Colonic mucosa (tissue), 4 donors: Measurements from ENCODE around the gene XPO4. TPM values are rescaled to one million over a fixed set of nuclear protein-coding genes. Genes with fewer than 3 reads are reported as not detected.

Experiments
- DNase-seq: peaks from one replicate; pipeline ENCODE4 v3.0.0-alpha.2; 2020
- H3K27ac ChIP-seq: fragments of 200-600 bp; one replicate; pipeline ENCODE4 v1.8.0; 2021
- H3K27me3 ChIP-seq: fragments of 200-600 bp; one replicate; pipeline ENCODE4 v1.8.0; 2021
- H3K36me3 ChIP-seq: fragments of 200-600 bp; one replicate; pipeline ENCODE4 v1.8.0; 2021
- H3K4me1 ChIP-seq: fragments of 200-600 bp; one replicate; pipeline ENCODE4 v1.8.0; 2021; ENCODE audit warnings: mild to moderate bottlenecking
- H3K4me3 ChIP-seq: fragments of 200-600 bp; one replicate; pipeline ENCODE4 v1.8.0; 2021
- H3K9ac ChIP-seq, 2 donors: one replicate each; pipeline ENCODE4 v1.7.0; 2013; ENCODE audit warnings: control low read depth in 2 of 2, low read depth in 2 of 2, low read length in 2 of 2
- H3K9me3 ChIP-seq: fragments of 200-600 bp; one replicate; pipeline ENCODE4 v1.8.0; 2021
- intact Hi-C: fragments of 100-400 bp; cut with DNase I; formaldehyde crosslinking; loops from one replicate; pipeline ENCODE4 v1.14.1; 2022
- total RNA-seq, 2 donors: library from RNA; stranded (reverse); fragmentation: NEBNext Ultra II Directional in 1 of 2; extraction: Animal tissue kit (Norgen Biotek cat#: 25700) in 1 of 2; gene quantifications; one replicate each; pipeline ENCODE4 v1.2.1, GENCODE V29; 2021
- TF ChIP-seq, protein P1 (sequence below): fragments of 200-600 bp; IDR thresholded peaks from one replicate; pipeline ENCODE4 v1.8.0; 2022; ENCODE audit warnings: antibody characterized with exemption, mild to moderate bottlenecking
- donor health status: healthy.
- donor health status: DM: no; HTN: no; CAD: no.
- donor health status: DM: no; HTN: no; CAD: no.

The XPO4 gene
- total RNA-seq, 2 donors from 2014 or later = 9.1 to 18.2 TPM

DNA sequence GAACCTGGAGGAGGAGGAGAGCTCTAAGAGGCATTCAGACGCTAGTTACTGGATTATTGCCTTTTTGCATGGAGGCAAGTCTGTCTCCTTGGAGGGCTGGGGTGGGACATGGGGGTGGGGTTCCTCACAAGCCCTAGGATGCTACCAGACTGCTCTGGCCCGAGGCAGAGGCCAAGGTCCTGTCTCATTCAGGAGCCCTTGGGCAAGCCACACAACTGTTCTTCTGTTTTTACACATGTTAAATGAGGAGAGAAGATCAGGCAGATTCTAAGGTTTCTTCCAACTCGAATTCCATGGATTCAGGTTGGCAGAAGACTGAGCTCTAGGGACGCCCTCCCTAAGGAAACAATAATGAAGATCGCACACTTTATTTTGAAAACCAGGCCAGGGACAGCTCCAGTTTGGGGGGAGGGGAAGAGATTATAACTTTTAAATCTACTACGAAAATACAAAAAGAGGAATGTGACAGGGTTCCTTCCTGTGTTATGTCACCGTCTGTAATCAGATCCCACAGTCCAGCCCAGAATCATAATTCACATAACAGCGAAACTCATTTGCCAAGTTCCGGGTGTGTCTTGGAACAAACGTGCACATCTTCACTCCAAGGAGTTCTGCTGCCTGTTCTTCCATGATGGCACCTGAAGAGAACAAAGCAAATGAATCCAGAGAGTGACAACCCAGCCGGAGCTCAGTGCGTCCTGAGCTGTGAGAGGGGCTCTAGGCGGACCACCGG, 173.8 kb downstream of the XPO4 start:
- intact Hi-C loops = no loop called here
- TF ChIP-seq, protein P1, sequence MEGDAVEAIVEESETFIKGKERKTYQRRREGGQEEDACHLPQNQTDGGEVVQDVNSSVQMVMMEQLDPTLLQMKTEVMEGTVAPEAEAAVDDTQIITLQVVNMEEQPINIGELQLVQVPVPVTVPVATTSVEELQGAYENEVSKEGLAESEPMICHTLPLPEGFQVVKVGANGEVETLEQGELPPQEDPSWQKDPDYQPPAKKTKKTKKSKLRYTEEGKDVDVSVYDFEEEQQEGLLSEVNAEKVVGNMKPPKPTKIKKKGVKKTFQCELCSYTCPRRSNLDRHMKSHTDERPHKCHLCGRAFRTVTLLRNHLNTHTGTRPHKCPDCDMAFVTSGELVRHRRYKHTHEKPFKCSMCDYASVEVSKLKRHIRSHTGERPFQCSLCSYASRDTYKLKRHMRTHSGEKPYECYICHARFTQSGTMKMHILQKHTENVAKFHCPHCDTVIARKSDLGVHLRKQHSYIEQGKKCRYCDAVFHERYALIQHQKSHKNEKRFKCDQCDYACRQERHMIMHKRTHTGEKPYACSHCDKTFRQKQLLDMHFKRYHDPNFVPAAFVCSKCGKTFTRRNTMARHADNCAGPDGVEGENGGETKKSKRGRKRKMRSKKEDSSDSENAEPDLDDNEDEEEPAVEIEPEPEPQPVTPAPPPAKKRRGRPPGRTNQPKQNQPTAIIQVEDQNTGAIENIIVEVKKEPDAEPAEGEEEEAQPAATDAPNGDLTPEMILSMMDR = no peak
- no peaks in the 10 kb centered on the region for H3K4me1 ChIP-seq
- H3K36me3 ChIP-seq = no peaks in the 10 kb centered on the region
- H3K27me3 ChIP-seq = no peaks in the 10 kb centered on the region
- H3K9ac ChIP-seq = no peak overlapping the region
- H3K27ac ChIP-seq = no peak overlapping the region
- no peak overlapping the region for H3K4me3 ChIP-seq
- H3K9me3 ChIP-seq = no peaks in the 10 kb centered on the region
- DNase-seq = no peak

DNA sequence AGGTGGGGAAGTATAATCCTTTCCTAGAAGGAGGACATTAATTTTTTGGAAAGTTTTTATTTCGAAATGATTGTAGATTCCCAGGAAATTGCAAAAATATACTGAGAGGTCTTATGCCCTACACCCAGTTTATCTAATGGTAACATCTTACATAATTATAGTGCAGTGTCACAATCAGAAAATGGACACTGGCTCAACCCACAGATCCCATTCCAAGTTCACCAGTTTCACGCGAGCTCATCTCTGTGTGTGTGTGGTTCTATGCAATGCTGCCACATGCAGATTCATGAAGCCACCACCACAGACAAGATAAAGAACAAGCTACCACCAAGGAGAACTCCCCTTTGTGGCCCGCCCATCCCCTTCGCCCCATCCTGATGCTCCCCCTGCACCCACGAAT, 174.7 kb downstream of the XPO4 start:
- Histone ChIP-seq H3K36me3 (no peaks in the 10 kb centered on the region), H3K9me3 (no peaks in the 10 kb centered on the region), H3K27me3 (no peaks in the 10 kb centered on the region), H3K27ac (no peak overlapping the region), H3K9ac (no peak overlapping the region), H3K4me3 (no peak overlapping the region), H3K4me1 (no peaks in the 10 kb centered on the region)
- TF ChIP-seq, protein P1 = no peak
- no peak for DNase-seq
- intact Hi-C loops = no loop called here

Other genes starting within 250 kb of the XPO4 start
- gene IL17D, start 199.0 kb downstream of the XPO4 start, total RNA-seq = under 1 TPM; 0.49 to 0.93 TPM
- 1 to 10 TPM; 4.8 to 5.2 TPM for gene EEF1AKMT1, start 128.8 kb downstream of the XPO4 start, total RNA-seq
- gene LATS2, start 158.8 kb upstream of the XPO4 start, total RNA-seq = 10 to 100 TPM in 1 of 2 donors, 1 to 10 TPM in 1; 3.7 to 11.3 TPM
- 100 to 1,000 TPM; 220 to 251 TPM for gene SAP18, start 237.4 kb upstream of the XPO4 start, total RNA-seq